Stomach smooth muscle (tissue), 2 donors: ENCODE measurements around the gene PXDC1.
"Not testable (repeated sequence)": the region's sequence is repeated elsewhere in the genome, so short reads cannot be mapped to it uniquely, and the experiment has no call there.

Experiments
- H3K27ac ChIP-seq: one replicate; pipeline ENCODE4 v1.7.0; 2013; ENCODE audit warnings: mild to moderate bottlenecking, low read length, inconsistent platforms
- H3K27me3 ChIP-seq, 2 donors: one replicate each; pipeline ENCODE4 v1.7.0; 2013; ENCODE audit warnings: low read length in 2 of 2; ENCODE audit not compliant: insufficient read depth in 2 of 2, control insufficient read depth in 1 of 2
- H3K36me3 ChIP-seq, 2 donors: one replicate each; pipeline ENCODE4 v1.7.0; 2013; ENCODE audit warnings: low read length in 2 of 2; ENCODE audit not compliant: control insufficient read depth in 2 of 2, insufficient read depth in 2 of 2
- H3K4me1 ChIP-seq: one replicate; pipeline ENCODE4 v1.7.0; 2013; ENCODE audit warnings: low read length; ENCODE audit not compliant: control insufficient read depth, insufficient read depth
- H3K4me3 ChIP-seq, 2 donors: one replicate each; pipeline ENCODE4 v1.7.0; 2013; ENCODE audit warnings: low read length in 2 of 2
- H3K9ac ChIP-seq, 2 donors: one replicate each; pipeline ENCODE4 v1.7.0; 2013; ENCODE audit warnings: low read length in 2 of 2, mild to moderate bottlenecking in 1 of 2
- H3K9me3 ChIP-seq, 2 donors: one replicate each; pipeline ENCODE4 v1.7.0; 2013; ENCODE audit warnings: low read length in 2 of 2; ENCODE audit not compliant: control insufficient read depth in 2 of 2
- donor health status: healthy.
- donor health status: Pancreatic carcinoma.

PXDC1 gene

DNA sequence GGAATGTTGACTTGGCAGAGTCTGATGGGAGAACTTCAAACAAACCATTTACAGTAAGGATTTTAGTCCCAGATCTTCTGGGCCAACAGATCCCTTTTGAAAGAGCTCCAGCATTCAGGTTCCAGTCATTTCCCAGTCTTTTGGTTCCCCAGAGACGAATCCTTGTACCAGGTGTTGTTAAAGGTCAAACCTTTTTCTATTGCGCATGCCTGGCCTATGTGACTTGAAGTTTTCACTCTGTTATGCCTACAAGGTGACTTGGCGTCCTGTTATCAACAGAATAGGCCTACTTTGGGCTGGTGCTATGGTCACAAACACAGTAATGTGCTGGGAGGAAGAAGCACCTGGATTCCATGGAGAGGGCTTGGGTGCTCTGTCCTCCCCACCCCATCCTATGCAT lies 52.3 kb downstream of the PXDC1 start:
- Histone ChIP-seq H3K4me1 (peaks cover 3% of the 10 kb centered on the region), H3K9me3 (no peaks in the 10 kb centered on the region), H3K27me3 (no peaks in the 10 kb centered on the region), H3K27ac (no peak overlapping the region), H3K4me3 (no peak overlapping the region), H3K36me3 (no peaks in the 10 kb centered on the region), H3K9ac (no peak overlapping the region)

GRCh38 chr6:3698021-3698420 lies 53.5 kb downstream of the PXDC1 start:
- no peak overlapping the region for H3K9ac ChIP-seq

DNA sequence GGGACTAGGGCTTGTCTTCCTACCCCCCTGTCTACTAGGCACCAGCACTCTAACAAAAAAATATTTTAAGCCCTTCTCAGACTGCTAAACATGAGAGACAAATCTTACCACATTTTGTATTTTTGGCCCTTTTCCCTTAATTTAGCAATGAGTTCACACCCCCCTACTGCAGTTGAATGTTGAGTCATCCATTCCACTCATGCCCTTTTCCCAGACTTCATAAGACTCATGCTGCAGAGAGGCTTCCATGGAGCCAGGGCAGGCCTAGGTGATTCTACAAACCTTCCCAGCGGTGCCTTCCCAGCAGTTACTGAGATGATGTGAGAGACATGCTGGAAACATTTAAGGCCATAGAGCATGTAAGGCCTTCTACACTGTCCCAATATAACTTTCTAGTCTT lies 53.9 kb downstream of the PXDC1 start:
- H3K27ac ChIP-seq: no peak overlapping the region
- no peaks in the 10 kb centered on the region for H3K36me3 ChIP-seq
- H3K9me3 ChIP-seq: no peaks in the 10 kb centered on the region
- no peaks in the 10 kb centered on the region for H3K27me3 ChIP-seq
- no peak overlapping the region for H3K9ac ChIP-seq
- H3K4me1 ChIP-seq: peaks cover 3% of the 10 kb centered on the region
- H3K4me3 ChIP-seq: no peak overlapping the region

More at GRCh38 chr6:3698021-3698420, 53.5 kb downstream of the PXDC1 start:
- Histone ChIP-seq H3K4me3 (no peak overlapping the region), H3K27ac (no peak overlapping the region), H3K4me1 (peaks cover 3% of the 10 kb centered on the region), H3K27me3 (no peaks in the 10 kb centered on the region), H3K9me3 (no peaks in the 10 kb centered on the region), H3K36me3 (no peaks in the 10 kb centered on the region)

DNA sequence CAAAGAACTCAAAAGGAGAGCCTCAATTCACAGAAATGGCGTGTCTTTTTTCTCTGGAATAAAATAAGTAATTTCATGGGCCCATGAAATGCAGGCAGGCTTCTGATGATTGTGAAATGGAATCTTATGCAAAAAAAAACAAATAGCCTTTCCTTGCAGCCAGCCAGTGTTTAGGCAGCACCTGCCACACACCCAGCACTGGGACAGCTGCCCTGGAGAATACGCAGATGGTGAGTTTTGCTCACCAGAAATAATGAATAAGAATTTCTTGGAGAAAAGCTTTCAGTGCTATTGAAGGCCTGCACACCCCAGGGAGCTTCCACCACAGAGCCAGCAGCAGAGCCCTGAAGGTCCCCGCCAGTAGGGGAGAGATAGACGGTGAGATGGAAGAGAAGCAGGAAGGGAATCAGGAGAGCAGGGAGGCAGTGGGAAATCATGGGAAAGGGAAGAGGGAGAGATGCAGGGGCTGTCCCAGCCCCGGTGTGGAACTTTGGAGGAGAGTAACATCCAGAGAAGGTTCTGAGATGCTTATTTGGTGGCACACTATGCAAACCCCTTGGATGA lies 54.9 kb downstream of the PXDC1 start:
- H3K9me3 ChIP-seq: no peaks in the 10 kb centered on the region
- no peak overlapping the region for H3K9ac ChIP-seq
- peaks cover 3% of the 10 kb centered on the region for H3K4me1 ChIP-seq
- H3K36me3 ChIP-seq: no peaks in the 10 kb centered on the region
- no peak overlapping the region for H3K27ac ChIP-seq
- H3K4me3 ChIP-seq: no peak overlapping the region
- no peaks in the 10 kb centered on the region for H3K27me3 ChIP-seq

DNA sequence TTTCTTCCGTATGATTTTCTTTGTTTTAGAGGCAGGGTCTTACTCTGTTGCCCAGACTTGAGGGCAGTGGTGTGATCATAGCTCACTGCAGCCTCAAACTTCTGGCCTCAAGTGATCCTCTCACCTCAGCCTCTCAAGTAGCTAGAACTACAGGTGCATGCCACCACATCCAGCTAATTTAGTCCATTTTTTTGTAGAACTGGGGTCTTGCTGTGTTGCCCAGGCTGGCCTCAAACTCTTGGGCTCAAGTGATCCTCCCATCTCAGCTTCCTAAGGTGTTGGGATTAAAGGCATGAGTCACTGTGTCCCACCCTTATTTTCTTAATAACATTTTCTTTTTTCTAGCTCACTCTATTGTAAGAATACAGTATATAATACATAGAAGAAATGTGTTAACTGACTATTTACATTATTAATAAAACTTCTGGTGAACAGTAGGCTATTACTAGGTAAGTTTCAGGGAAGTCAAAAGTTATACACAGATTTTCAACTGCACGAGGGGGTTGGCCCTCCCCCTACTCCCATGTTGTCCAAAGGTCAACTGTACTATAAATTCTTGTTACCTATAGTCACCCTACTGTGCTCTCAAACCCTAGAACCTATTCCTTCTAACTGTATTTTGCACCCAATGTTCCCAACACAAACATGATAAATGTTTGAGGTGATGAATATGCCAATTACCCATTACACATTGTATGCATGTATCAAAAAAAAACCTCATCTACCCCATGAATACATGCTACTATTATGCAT lies 56.3 kb downstream of the PXDC1 start:
- peaks cover 3% of the 10 kb centered on the region for H3K4me1 ChIP-seq
- H3K9me3 ChIP-seq: no peaks in the 10 kb centered on the region
- no peaks in the 10 kb centered on the region for H3K27me3 ChIP-seq
- H3K36me3 ChIP-seq: no peaks in the 10 kb centered on the region
- H3K9ac ChIP-seq: no peak overlapping the region
- no peak overlapping the region for H3K27ac ChIP-seq
- no peak overlapping the region for H3K4me3 ChIP-seq

DNA sequence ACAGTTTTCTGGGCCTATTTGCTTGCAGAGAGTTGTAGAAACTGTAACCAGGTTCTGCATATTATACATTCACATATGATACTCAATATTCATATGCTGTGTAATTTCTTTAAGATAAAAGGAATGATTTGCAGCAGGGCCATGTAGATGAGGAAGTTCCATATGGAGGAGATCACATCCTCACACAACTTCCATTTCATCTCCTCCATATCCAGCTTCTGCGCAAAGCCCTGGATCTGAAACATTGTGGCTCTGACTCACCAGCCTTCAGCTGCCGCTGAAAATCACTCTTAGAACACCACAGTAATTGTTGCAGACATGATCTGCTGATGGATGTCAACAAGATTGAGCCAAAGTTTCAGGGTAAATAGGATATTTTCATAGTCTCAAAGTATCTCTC lies 57.7 kb downstream of the PXDC1 start:
- Histone ChIP-seq H3K9me3 (no peaks in the 10 kb centered on the region), H3K4me3 (no peak overlapping the region), H3K9ac (no peak overlapping the region), H3K36me3 (no peaks in the 10 kb centered on the region), H3K27ac (no peak overlapping the region), H3K4me1 (peaks cover 3% of the 10 kb centered on the region), H3K27me3 (no peaks in the 10 kb centered on the region)

GRCh38 chr6:3690506-3690905 lies 61.0 kb downstream of the PXDC1 start:
- Histone ChIP-seq H3K9ac (no peak overlapping the region), H3K27me3 (no peaks in the 10 kb centered on the region), H3K4me1 (no peaks in the 10 kb centered on the region), H3K4me3 (no peak overlapping the region), H3K36me3 (no peaks in the 10 kb centered on the region), H3K9me3 (no peaks in the 10 kb centered on the region), H3K27ac (no peak overlapping the region)

GRCh38 chr6:3687847-3688246 lies 63.7 kb downstream of the PXDC1 start:
- Histone ChIP-seq H3K4me3 (no peak overlapping the region), H3K9ac (no peak overlapping the region), H3K27me3 (no peaks in the 10 kb centered on the region), H3K36me3 (no peaks in the 10 kb centered on the region), H3K4me1 (no peaks in the 10 kb centered on the region), H3K27ac (no peak overlapping the region), H3K9me3 (no peaks in the 10 kb centered on the region)

GRCh38 chr6:3683331-3683730 lies 68.2 kb downstream of the PXDC1 start:
- Histone ChIP-seq H3K27me3 (no peaks in the 10 kb centered on the region), H3K4me1 (no peaks in the 10 kb centered on the region), H3K36me3 (no peaks in the 10 kb centered on the region), H3K9me3 (peaks cover 0 to 4% of the 10 kb centered on the region in 2 donors), H3K27ac (no peak overlapping the region), H3K4me3 (no peak overlapping the region), H3K9ac (no peak overlapping the region)

- H3K36me3 ChIP-seq: no peaks in the 10 kb centered on the region
- H3K4me1 ChIP-seq: no peaks in the 10 kb centered on the region
- no peak overlapping the region for H3K27ac ChIP-seq
- H3K9me3 ChIP-seq: peaks cover 0 to 4% of the 10 kb centered on the region in 2 donors
- H3K9ac ChIP-seq: no peak overlapping the region
- H3K27me3 ChIP-seq: no peaks in the 10 kb centered on the region
- H3K4me3 ChIP-seq: no peak overlapping the region
Measured at GRCh38 chr6:3678946-3679345, 72.6 kb downstream of the PXDC1 start.

DNA sequence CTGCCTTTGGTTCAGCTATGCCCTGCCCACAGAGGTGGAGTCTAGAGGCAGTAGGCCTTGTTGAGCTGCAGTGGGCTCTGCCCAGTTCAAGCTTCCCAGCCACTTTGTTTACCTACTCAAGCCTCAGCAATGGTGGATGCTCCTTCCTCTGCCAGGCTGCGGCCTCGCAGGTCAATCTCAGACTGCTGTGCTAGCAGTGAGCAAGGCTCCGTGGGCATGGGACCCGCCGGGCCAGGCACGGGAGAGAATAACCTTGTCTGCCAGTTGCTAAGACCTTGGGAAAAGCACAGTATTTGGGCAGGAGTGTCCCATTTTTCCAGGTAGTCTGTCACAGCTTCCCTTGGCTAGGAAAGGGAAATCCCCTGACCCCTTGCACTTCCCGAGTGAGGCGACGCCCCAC lies 73.8 kb downstream of the PXDC1 start:
- H3K4me3 ChIP-seq, H3K27me3 ChIP-seq, H3K36me3 ChIP-seq, H3K9ac ChIP-seq, H3K27ac ChIP-seq, H3K9me3 ChIP-seq, H3K4me1 ChIP-seq: not testable (repeated sequence)
